ENCODE data around the gene PDXP. TPM values are rescaled to one million over a fixed set of nuclear protein-coding genes. Genes with fewer than 3 reads are reported as not detected.

Gene PDXP
- total and polyA plus RNA-seq, 8 donors = 3.6 to 16.3 (median 5.4) TPM

DNA sequence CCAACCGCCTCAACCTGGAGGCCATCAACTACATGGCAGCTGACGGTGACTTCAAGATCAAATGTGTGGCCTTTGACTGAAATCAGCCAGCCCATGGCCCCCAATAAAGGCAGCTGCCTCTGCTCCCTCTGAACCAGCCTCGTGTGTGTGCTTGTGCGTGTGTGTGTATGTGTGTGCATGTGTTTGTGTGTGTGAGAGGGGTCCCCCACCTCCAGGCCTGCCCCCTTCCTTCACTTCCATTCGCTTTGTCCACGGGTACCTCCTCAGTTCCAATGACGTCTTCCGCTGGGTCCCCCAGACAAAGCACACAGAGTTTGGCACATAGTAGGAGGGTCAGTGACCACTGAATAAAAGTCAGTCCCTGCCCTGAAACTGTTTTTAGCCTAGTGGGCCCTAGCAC lies 21.1 kb downstream of the PDXP start:
- Histone ChIP-seq H3K27ac (no peak overlapping the region), H3K4me1 (peaks cover 0 to 24% (median 11%) of the 10 kb centered on the region in 3 donors), H3K36me3 (no peaks in the 10 kb centered on the region), H3K4me3 (no peak overlapping the region), H3K27me3 (no peaks in the 10 kb centered on the region), H3K9me3 (no peaks in the 10 kb centered on the region)
- intact Hi-C loops (cut with DNase I) = loop anchor here in 1 of 3 donors (5.0 to 10.0 kb wide), 2 partner anchors 37 to 135 kb away; no protein-coding TSS in a partner anchor
- DNase-seq (no peak), ATAC-seq (no peak), FAIRE-seq (no peak)
- 86 to 87% methylated on average over 8 of the region's 8 CpGs for WGBS, 2 donors
- TF ChIP-seq, protein P1, sequence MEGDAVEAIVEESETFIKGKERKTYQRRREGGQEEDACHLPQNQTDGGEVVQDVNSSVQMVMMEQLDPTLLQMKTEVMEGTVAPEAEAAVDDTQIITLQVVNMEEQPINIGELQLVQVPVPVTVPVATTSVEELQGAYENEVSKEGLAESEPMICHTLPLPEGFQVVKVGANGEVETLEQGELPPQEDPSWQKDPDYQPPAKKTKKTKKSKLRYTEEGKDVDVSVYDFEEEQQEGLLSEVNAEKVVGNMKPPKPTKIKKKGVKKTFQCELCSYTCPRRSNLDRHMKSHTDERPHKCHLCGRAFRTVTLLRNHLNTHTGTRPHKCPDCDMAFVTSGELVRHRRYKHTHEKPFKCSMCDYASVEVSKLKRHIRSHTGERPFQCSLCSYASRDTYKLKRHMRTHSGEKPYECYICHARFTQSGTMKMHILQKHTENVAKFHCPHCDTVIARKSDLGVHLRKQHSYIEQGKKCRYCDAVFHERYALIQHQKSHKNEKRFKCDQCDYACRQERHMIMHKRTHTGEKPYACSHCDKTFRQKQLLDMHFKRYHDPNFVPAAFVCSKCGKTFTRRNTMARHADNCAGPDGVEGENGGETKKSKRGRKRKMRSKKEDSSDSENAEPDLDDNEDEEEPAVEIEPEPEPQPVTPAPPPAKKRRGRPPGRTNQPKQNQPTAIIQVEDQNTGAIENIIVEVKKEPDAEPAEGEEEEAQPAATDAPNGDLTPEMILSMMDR (IDR thresholded peaks at IDR 0.05) = no peak

GRCh38 chr22:37680191-37680851 lies 21.8 kb downstream of the PDXP start:
- TF ChIP-seq, protein P1 (IDR thresholded peaks at IDR 0.05) = no peak
- peaks cover 0 to 18% (median 6%) of the 10 kb centered on the region in 3 donors for H3K4me1 ChIP-seq
- H3K9me3 ChIP-seq = no peaks in the 10 kb centered on the region
- H3K4me3 ChIP-seq = no peak overlapping the region
- no peaks in the 10 kb centered on the region for H3K36me3 ChIP-seq
- ATAC-seq (no peak), DNase-seq (no peak), FAIRE-seq (no peak)
- intact Hi-C loops (cut with DNase I) = loop anchor here in 1 of 3 donors (5.0 to 10.0 kb wide), 2 partner anchors 38 to 136 kb away; no protein-coding TSS in a partner anchor
- H3K27me3 ChIP-seq = no peaks in the 10 kb centered on the region
- 72 to 80% methylated on average over 7 of the region's 7 CpGs for WGBS, 2 donors
- no peak overlapping the region for H3K27ac ChIP-seq

- 41 to 57% methylated on average over 2 of the region's 2 CpGs for WGBS, 2 donors
These were observed 22.5 kb downstream of the PDXP start for GRCh38 chr22:37681001-37681424.

DNA sequence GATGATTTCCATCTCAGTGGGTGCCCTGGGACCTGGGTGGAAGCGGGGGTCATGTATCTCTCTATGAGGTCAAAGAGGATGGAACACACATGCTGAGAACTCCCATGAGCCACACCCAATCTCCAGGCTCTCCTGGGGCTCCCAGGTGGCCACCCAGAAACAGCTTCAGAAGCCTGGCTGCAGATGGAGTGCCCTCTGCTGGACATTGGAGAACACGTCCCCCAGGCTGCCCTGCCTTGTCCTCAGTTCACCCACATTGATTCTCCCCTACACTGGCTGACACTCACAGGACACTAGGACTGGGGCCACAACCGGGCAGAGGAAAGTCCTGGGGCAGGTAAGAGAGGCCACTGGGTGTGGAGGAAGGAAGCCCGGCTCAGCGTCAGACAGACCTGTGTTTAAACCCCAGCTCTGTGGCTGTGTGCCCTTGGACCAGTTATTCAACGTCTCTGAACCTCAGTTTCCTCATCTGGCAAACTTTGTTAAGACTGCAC lies 23.1 kb downstream of the PDXP start:
- no peak overlapping the region for H3K27ac ChIP-seq
- intact Hi-C loops (cut with DNase I) = loop anchor here in 1 of 3 donors (5.0 to 10.0 kb wide), 2 partner anchors 39 to 137 kb away; no protein-coding TSS in a partner anchor
- 8 to 11% methylated on average over 6 of the region's 6 CpGs for WGBS, 2 donors
- H3K4me3 ChIP-seq = no peak overlapping the region
- H3K4me1 ChIP-seq = peaks cover 0 to 7% (median 0%) of the 10 kb centered on the region in 3 donors
- FAIRE-seq (no peak), DNase-seq (peak; percentile 65 to 87 (median 82)), ATAC-seq (peak; percentile 61 to 69 (median 64))
- H3K9me3 ChIP-seq = no peaks in the 10 kb centered on the region
- H3K27me3 ChIP-seq = no peaks in the 10 kb centered on the region
- H3K36me3 ChIP-seq = no peaks in the 10 kb centered on the region
- TF ChIP-seq, protein P1 (IDR thresholded peaks at IDR 0.05) = peak; percentile 78 to 87 (median 80)

More at GRCh38 chr22:37681001-37681424, 22.5 kb downstream of the PDXP start:
- no peak for ATAC-seq
- Histone ChIP-seq H3K4me3 (no peak overlapping the region), H3K4me1 (peaks cover 0 to 12% (median 6%) of the 10 kb centered on the region in 3 donors), H3K27ac (no peak overlapping the region), H3K27me3 (no peaks in the 10 kb centered on the region), H3K9me3 (no peaks in the 10 kb centered on the region), H3K36me3 (no peaks in the 10 kb centered on the region)
- no peak for FAIRE-seq
- no peak for DNase-seq
- TF ChIP-seq, protein P1 (IDR thresholded peaks at IDR 0.05) = no peak
- intact Hi-C loops (cut with DNase I) = loop anchor here in 1 of 3 donors (5.0 to 10.0 kb wide), 2 partner anchors 39 to 136 kb away; no protein-coding TSS in a partner anchor

Data from pancreas (tissue), 10 donors.